Mucosa of gallbladder (tissue), 1 donor: Measurements from ENCODE around the gene MRPL48. TPM values are rescaled to one million over a fixed set of nuclear protein-coding genes. Genes with fewer than 3 reads are reported as not detected.
A peak's percentile ranks its signal among the peaks of the same experiment; 100 is the strongest.

Experiments used
- DNase-seq: peaks from one replicate; pipeline ENCODE4 v3.0.0-alpha.2; 2020; ENCODE audit warnings: low spot score
- total RNA-seq: library from RNA; stranded (reverse); gene quantifications from one replicate; pipeline ENCODE4 v1.2.1, GENCODE V29; 2021
- donor health status: DM: no; HTN: no; CAD: no.

The MRPL48 gene
- total RNA-seq, 1 donor from 2014 or later, result 28.1 TPM

GRCh38 chr11:73889019-73889418 is 101.3 kb downstream of the MRPL48 start:
- no peak for DNase-seq

- DNase-seq, result no peak
Observed at GRCh38 chr11:73889536-73889935, 101.9 kb downstream of the MRPL48 start.

GRCh38 chr11:73893041-73893440 is 105.4 kb downstream of the MRPL48 start:
- DNase-seq, result no peak

GRCh38 chr11:73894725-73895335 is 107.2 kb downstream of the MRPL48 start:
- no peak for DNase-seq

GRCh38 chr11:73902303-73902702 is 114.6 kb downstream of the MRPL48 start:
- no peak for DNase-seq

- peak; percentile 11 for DNase-seq
Observed at GRCh38 chr11:73907191-73907590, 119.5 kb downstream of the MRPL48 start.

GRCh38 chr11:73912026-73912425 is 124.4 kb downstream of the MRPL48 start:
- DNase-seq, result no peak

GRCh38 chr11:73913472-73913871 is 125.8 kb downstream of the MRPL48 start:
- DNase-seq, result no peak

GRCh38 chr11:73914284-73914683 is 126.6 kb downstream of the MRPL48 start:
- DNase-seq, result no peak

Other genes with a start within 250 kb of the MRPL48 start
- 50.2 TPM for gene FAM168A, start 189.8 kb upstream of the MRPL48 start, total RNA-seq
- gene PLEKHB1, start 141.3 kb upstream of the MRPL48 start, total RNA-seq, result 58.1 TPM
- 168 TPM for gene RAB6A, start 26.8 kb upstream of the MRPL48 start, total RNA-seq
- 76.3 TPM for gene COA4, start 89.0 kb downstream of the MRPL48 start, total RNA-seq
- gene PAAF1, start 89.1 kb downstream of the MRPL48 start, total RNA-seq, result 19.5 TPM
- 10.2 TPM for gene DNAJB13, start 163.2 kb downstream of the MRPL48 start, total RNA-seq
- 37.9 TPM for gene UCP2, start 195.0 kb downstream of the MRPL48 start, total RNA-seq
- gene UCP3, start 221.2 kb downstream of the MRPL48 start, total RNA-seq, result 2.0 TPM